HEK293T (cell line): ENCODE measurements around the gene GRIN2C.

Source experiments
- HDGF ChIP-seq: fragments of 450-650 bp; IDR thresholded peaks from 2 replicates; pipeline ENCODE4 v1.6.1; 2017; ENCODE audit warnings: antibody characterized with exemption, borderline replicate concordance
- SUZ12 ChIP-seq: fragments of 450-650 bp; IDR thresholded peaks from 2 replicates; pipeline ENCODE4 v1.6.1; 2016; ENCODE audit warnings: mild to moderate bottlenecking
- ZNF384 ChIP-seq: fragments of 450-650 bp; IDR thresholded peaks from 2 replicates; pipeline ENCODE4 v1.6.1; 2016

- TF ChIP-seq SUZ12 (no peak), ZNF384 (no peak), HDGF (no peak)
These were observed 2.0 kb upstream of the GRIN2C start for GRCh38 chr17:74861662-74862107.
